PFSK-1 (cell line): Measurements from ENCODE around the gene COL8A1.

Experiments
- FOXP2 ChIP-seq: optimal IDR thresholded peaks from 2 replicates; pipeline ENCODE3; 2011; ENCODE audit warnings: borderline replicate concordance, control low read depth, inconsistent platforms; ENCODE audit not compliant: insufficient read depth; ENCODE audit errors: extremely low read length, extremely low read depth
- POLR2AphosphoS5 ChIP-seq: IDR thresholded peaks from 2 replicates; pipeline ENCODE4 v1.6.1; 2012; ENCODE audit warnings: low read depth, mild to moderate bottlenecking, control low read depth, low read length, moderate library complexity
- REST ChIP-seq, 2 experiments: IDR thresholded peaks; 2 replicates each; pipeline versions ENCODE4 v1.6.1 to v1.8.0; 2011 to 2012; ENCODE audit warnings: low read depth in 2 of 2, low read length in 2 of 2, control low read depth in 1 of 2, inconsistent platforms in 1 of 2, mild to moderate bottlenecking in 1 of 2, moderate library complexity in 1 of 2; ENCODE audit not compliant: insufficient read depth in 1 of 2
- SIN3A ChIP-seq: IDR thresholded peaks from 2 replicates; pipeline ENCODE4 v1.6.1; 2012; ENCODE audit warnings: mild to moderate bottlenecking, low read length, moderate library complexity, borderline replicate concordance; ENCODE audit not compliant: insufficient read depth
- TAF1 ChIP-seq: IDR thresholded peaks from 2 replicates; pipeline ENCODE4 v1.6.1; 2012; ENCODE audit warnings: low read length, control low read depth, borderline replicate concordance; ENCODE audit not compliant: insufficient read depth

- TF ChIP-seq SIN3A (no peak), POLR2AphosphoS5 (no peak), REST (IDR thresholded peaks at IDR 0.05; ENCODE audit: insufficient read depth in 1 of 2, low read depth in 2 of 2, low read length in 2 of 2) (no peak), TAF1 (no peak), FOXP2 (no peak)
These were observed 117.4 kb downstream of the COL8A1 start for GRCh38 chr3:99755831-99756230.
